ENCODE results near the gene FAM107B. TPM values are rescaled to one million over a fixed set of nuclear protein-coding genes. Genes with fewer than 3 reads are reported as not detected.

FAM107B gene
- total RNA-seq, 1 experiment from 2014 or later: 24.5 TPM

DNA sequence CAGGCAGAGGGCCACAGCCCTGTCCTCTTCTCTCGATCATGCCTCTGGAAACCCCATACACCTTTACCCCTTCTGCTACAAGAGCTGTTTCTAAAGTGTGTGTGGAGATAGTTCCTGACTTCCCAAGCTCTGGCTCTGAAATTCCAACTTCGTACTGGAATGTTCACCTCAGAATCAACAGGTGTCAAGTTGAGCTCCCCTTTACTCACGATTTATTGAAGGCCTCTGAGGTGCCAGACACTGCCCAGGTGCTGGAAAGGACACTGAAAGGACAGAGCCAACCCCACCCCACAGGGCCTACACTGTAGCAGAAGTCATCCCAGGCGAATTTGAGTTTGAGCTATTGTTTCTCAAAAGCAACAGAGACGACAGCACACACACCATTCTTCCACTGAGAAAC lies 234.1 kb downstream of the FAM107B start:
- no peak overlapping the region for H2BK5ac ChIP-seq (ENCODE audit: insufficient read length, low read length)
- H3K9ac ChIP-seq (ENCODE audit: extremely low read depth, insufficient read length, low read length): no peak overlapping the region
- no peaks in the 10 kb centered on the region for H3K9me3 ChIP-seq (ENCODE audit: control insufficient read depth, low read depth, low read length)
- H2BK12ac ChIP-seq (ENCODE audit: insufficient read length, low read depth, low read length): no peak overlapping the region
- Mint-ChIP-seq H3K27me3 (ENCODE audit: low read depth) (no peaks in the 10 kb centered on the region), H3K36me3 (ENCODE audit: insufficient read depth in 1 of 3, low read depth in 3 of 3) (peaks cover 0 to 6% (median 3%) of the 10 kb centered on the region in 3 experiments; a peak in 1 of 7 replicates), H3K4me3 (no peak overlapping the region), H3K9me3 (no peaks in the 10 kb centered on the region), H3K4me1 (peaks cover 15 to 16% of the 10 kb centered on the region in 2 experiments; a peak in 3 of 4 replicates), H3K27ac (peak overlapping the region in 2 of 3 experiments; percentile 3 to 49; a peak in 2 of 7 replicates)
- DNase-seq: no peak
- no peak overlapping the region for H2AK5ac ChIP-seq (ENCODE audit: insufficient read length, low read length)
- H3T11ph ChIP-seq (ENCODE audit: low read length): no peak overlapping the region
- WGBS (ENCODE audit: extremely low coverage, insufficient read length, low lambda C conversion rate): no CpG with 5 or more reads among the region's 5 CpGs
- H4K91ac ChIP-seq (ENCODE audit: insufficient read length, low read depth, low read length): no peak overlapping the region
- H3K18ac ChIP-seq (ENCODE audit: insufficient read length, low read depth, low read length): no peak overlapping the region
- H3K23ac ChIP-seq (ENCODE audit: insufficient read length, low read depth, low read length): no peak overlapping the region
- H4K20me1 ChIP-seq (ENCODE audit: control insufficient read depth, insufficient read depth, insufficient read length): no peaks in the 10 kb centered on the region
- H2BK120ac ChIP-seq (ENCODE audit: low read depth, low read length, poor library complexity, severe bottlenecking): no peak overlapping the region
- H3K79me1 ChIP-seq (ENCODE audit: insufficient read depth, low read depth, low read length, poor library complexity, severe bottlenecking): no peaks in the 10 kb centered on the region
- H3K79me2 ChIP-seq (ENCODE audit: insufficient read depth, low read length): no peaks in the 10 kb centered on the region
- H3K4me2 ChIP-seq (ENCODE audit: insufficient read depth, insufficient read length, low read length): no peak overlapping the region
- H2BK20ac ChIP-seq (ENCODE audit: low read depth, low read length, poor library complexity, severe bottlenecking): no peak overlapping the region
- H3K56ac ChIP-seq (ENCODE audit: insufficient read length, low read depth, low read length): no peak overlapping the region
- no peaks in the 10 kb centered on the region for H3K23me2 ChIP-seq (ENCODE audit: insufficient read length, low read depth, low read length, poor library complexity, severe bottlenecking)
- H2AFZ ChIP-seq (ENCODE audit: low read length): no peak overlapping the region
- TF ChIP-seq, protein P1, sequence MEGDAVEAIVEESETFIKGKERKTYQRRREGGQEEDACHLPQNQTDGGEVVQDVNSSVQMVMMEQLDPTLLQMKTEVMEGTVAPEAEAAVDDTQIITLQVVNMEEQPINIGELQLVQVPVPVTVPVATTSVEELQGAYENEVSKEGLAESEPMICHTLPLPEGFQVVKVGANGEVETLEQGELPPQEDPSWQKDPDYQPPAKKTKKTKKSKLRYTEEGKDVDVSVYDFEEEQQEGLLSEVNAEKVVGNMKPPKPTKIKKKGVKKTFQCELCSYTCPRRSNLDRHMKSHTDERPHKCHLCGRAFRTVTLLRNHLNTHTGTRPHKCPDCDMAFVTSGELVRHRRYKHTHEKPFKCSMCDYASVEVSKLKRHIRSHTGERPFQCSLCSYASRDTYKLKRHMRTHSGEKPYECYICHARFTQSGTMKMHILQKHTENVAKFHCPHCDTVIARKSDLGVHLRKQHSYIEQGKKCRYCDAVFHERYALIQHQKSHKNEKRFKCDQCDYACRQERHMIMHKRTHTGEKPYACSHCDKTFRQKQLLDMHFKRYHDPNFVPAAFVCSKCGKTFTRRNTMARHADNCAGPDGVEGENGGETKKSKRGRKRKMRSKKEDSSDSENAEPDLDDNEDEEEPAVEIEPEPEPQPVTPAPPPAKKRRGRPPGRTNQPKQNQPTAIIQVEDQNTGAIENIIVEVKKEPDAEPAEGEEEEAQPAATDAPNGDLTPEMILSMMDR (conservative IDR thresholded peaks at IDR 0.05): no peak
- H2BK15ac ChIP-seq (ENCODE audit: low read depth, low read length): no peak overlapping the region
- no peaks in the 10 kb centered on the region for H3K4me1 ChIP-seq (ENCODE audit: insufficient read depth, low read length)
- H3K14ac ChIP-seq (ENCODE audit: insufficient read depth, low read length): no peak overlapping the region
- no peak overlapping the region for H4K8ac ChIP-seq (replicated peaks; ENCODE audit: insufficient read length, low read depth, low read length)
- no peak overlapping the region for H4K5ac ChIP-seq (ENCODE audit: insufficient read length, low read depth, low read length)
- no peak overlapping the region for H3K27ac ChIP-seq (ENCODE audit: insufficient read length, low read depth, low read length)
- no peak overlapping the region for H3K4ac ChIP-seq (ENCODE audit: low read depth, low read length)
- no peaks in the 10 kb centered on the region for H3K27me3 ChIP-seq (ENCODE audit: insufficient read depth, low read length)

All from H9 (cell line).